ENCODE measurements around the gene WDR59.
A peak's percentile ranks its signal among the peaks of the same experiment; 100 is the strongest.

DNA sequence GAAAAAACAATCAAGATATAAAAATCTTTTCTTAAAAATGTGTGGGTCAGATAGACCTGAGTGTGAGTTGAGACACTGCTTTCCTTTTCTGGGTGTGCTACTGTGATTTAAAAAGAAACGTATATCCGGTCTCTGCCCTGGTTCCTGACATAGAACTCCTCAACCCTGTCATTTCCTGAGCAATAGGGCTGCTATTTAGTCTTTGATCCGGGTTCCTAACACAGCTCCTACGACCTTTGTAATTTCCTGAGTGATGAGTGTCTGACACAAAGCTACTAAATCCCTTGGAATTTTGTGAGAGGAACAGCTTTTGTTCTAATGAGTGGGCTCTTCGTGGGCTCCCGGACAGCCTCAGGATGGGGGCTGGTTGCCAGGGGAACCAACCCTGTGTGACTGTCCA lies 116.4 kb downstream of the WDR59 start:
- TF ChIP-seq POLR2A (IDR thresholded peaks at IDR 0.05): no peak
- TF ChIP-seq, protein P1, sequence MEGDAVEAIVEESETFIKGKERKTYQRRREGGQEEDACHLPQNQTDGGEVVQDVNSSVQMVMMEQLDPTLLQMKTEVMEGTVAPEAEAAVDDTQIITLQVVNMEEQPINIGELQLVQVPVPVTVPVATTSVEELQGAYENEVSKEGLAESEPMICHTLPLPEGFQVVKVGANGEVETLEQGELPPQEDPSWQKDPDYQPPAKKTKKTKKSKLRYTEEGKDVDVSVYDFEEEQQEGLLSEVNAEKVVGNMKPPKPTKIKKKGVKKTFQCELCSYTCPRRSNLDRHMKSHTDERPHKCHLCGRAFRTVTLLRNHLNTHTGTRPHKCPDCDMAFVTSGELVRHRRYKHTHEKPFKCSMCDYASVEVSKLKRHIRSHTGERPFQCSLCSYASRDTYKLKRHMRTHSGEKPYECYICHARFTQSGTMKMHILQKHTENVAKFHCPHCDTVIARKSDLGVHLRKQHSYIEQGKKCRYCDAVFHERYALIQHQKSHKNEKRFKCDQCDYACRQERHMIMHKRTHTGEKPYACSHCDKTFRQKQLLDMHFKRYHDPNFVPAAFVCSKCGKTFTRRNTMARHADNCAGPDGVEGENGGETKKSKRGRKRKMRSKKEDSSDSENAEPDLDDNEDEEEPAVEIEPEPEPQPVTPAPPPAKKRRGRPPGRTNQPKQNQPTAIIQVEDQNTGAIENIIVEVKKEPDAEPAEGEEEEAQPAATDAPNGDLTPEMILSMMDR (IDR thresholded peaks at IDR 0.05): no peak
- peak in 1 of 2 donors; percentile 18 for TF ChIP-seq EP300 (IDR thresholded peaks at IDR 0.05)

All from tibial nerve (tissue), 4 donors.